ENCODE data around the gene DDX1. TPM values are rescaled to one million over a fixed set of nuclear protein-coding genes. Genes with fewer than 3 reads are reported as not detected.

Gene DDX1
- total and polyA plus RNA-seq, 10 donors = 32.6 to 62.0 (median 48.3) TPM

GRCh38 chr2:15556311-15556930 lies 35.2 kb upstream of the DDX1 start:
- no peak overlapping the region for H3K27ac ChIP-seq
- H3K4me3 ChIP-seq = no peak overlapping the region
- intact Hi-C loops (cut with DNase I; ENCODE audit: low total_unique reads) = no loop called here
- no peaks in the 10 kb centered on the region for H3K9me3 ChIP-seq
- H3K36me3 ChIP-seq = peaks cover 0 to 55% (median 14%) of the 10 kb centered on the region in 6 donors
- DNase-seq = no peak
- 92 to 98% (median 98%) methylated on average over 4 of the region's 4 CpGs for WGBS, 5 donors
- peaks cover 9 to 37% (median 29%) of the 10 kb centered on the region in 6 donors for H3K4me1 ChIP-seq
- TF ChIP-seq POLR2A (IDR thresholded peaks at IDR 0.05) = no peak
- H3K27me3 ChIP-seq (replicated peaks in 1 of 7) = no peaks in the 10 kb centered on the region

GRCh38 chr2:15557887-15558311 lies 33.8 kb upstream of the DDX1 start:
- no peak for DNase-seq
- Histone ChIP-seq H3K4me3 (no peak overlapping the region), H3K27ac (no peak overlapping the region), H3K36me3 (peaks cover 0 to 40% (median 8%) of the 10 kb centered on the region in 6 donors), H3K9me3 (no peaks in the 10 kb centered on the region), H3K27me3 (replicated peaks in 1 of 7) (no peaks in the 10 kb centered on the region), H3K4me1 (peaks cover 9 to 48% (median 36%) of the 10 kb centered on the region in 6 donors)
- 40 to 63% (median 57%) methylated on average over 5 of the region's 5 CpGs for WGBS, 5 donors
- TF ChIP-seq CTCF (IDR thresholded peaks at IDR 0.05 in 8 of 11, conservative IDR thresholded peaks at IDR 0.05 in 3 of 11) = no peak
- intact Hi-C loops (cut with DNase I; ENCODE audit: low total_unique reads) = no loop called here

- H3K27me3 ChIP-seq (replicated peaks in 1 of 7) = no peaks in the 10 kb centered on the region
- intact Hi-C loops (cut with DNase I; ENCODE audit: low total_unique reads) = no loop called here
- DNase-seq = no peak
- TF ChIP-seq POLR2AphosphoS5 (IDR thresholded peaks at IDR 0.05) (no peak), CTCF (IDR thresholded peaks at IDR 0.05 in 8 of 11, conservative IDR thresholded peaks at IDR 0.05 in 3 of 11) (no peak)
- H3K4me1 ChIP-seq = peaks cover 9 to 48% (median 36%) of the 10 kb centered on the region in 6 donors
- 64 to 73% (median 67%) methylated on average over 6 of the region's 6 CpGs for WGBS, 5 donors
- peak overlapping the region; percentile 11 to 97 (median 74) for H3K4me3 ChIP-seq
- peaks cover 0 to 23% (median 6%) of the 10 kb centered on the region in 6 donors for H3K36me3 ChIP-seq
- no peaks in the 10 kb centered on the region for H3K9me3 ChIP-seq
- peak overlapping the region in 4 of 8 donors; percentile 81 to 87 (median 86) for H3K27ac ChIP-seq
Observed at GRCh38 chr2:15559379-15560139, 32.1 kb upstream of the DDX1 start.

- peaks cover 9 to 48% (median 36%) of the 10 kb centered on the region in 6 donors for H3K4me1 ChIP-seq
- WGBS, 5 donors = 2 to 3% (median 2%) methylated on average over 18 to 32 of the region's 32 CpGs
- H3K4me3 ChIP-seq = peak overlapping the region; percentile 58 to 97 (median 74)
- peak overlapping the region; percentile 57 to 87 (median 81) for H3K27ac ChIP-seq
- no peaks in the 10 kb centered on the region for H3K27me3 ChIP-seq (replicated peaks in 1 of 7)
- no peak for DNase-seq
- H3K36me3 ChIP-seq = peaks cover 0 to 19% (median 6%) of the 10 kb centered on the region in 6 donors
- TF ChIP-seq CTCF (IDR thresholded peaks at IDR 0.05 in 8 of 11, conservative IDR thresholded peaks at IDR 0.05 in 3 of 11) (no peak), POLR2AphosphoS5 (IDR thresholded peaks at IDR 0.05) (no peak), POLR2A (IDR thresholded peaks at IDR 0.05) (no peak)
- intact Hi-C loops (cut with DNase I; ENCODE audit: low total_unique reads) = no loop called here
- H3K9me3 ChIP-seq = no peaks in the 10 kb centered on the region
Observed at GRCh38 chr2:15560140-15560987, 31.3 kb upstream of the DDX1 start.

All from spleen (tissue), 11 donors.